ENCODE measurements around the gene ICA1L.

ICA1L gene

DNA sequence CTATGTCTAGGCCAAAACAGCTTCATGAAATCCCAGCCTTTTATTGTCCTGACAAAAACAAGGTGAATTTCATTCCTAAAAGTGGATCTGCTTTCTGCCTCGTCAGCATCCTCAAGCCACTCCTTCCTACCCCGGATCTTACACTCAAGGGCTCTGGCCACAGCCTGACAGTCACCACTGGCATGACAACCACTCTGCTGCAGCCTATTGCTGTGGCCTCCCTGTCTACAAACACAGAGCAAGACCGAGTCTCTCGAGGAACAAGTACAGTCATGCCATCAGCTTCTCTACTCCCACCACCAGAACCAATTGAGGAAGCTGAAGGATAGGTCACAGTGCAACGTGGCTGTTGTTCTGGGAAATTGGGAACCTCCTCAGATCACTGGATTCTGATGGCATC is 106.1 kb downstream of the ICA1L start:
- no peak overlapping the region for H2BK5ac ChIP-seq (ENCODE audit: low read length)
- H3K9me3 ChIP-seq (replicated peaks in 1 of 2; ENCODE audit: control insufficient read depth in 2 of 2, insufficient read depth in 1 of 2, low read depth in 1 of 2, low read length in 2 of 2), result no peaks in the 10 kb centered on the region
- DNase-seq (ENCODE audit: low spot score), result no peak
- no peak overlapping the region for H4K8ac ChIP-seq (ENCODE audit: low read depth, low read length)
- WGBS, 2 donors (ENCODE audit: extremely low coverage in 2 of 2, insufficient read length in 2 of 2, insufficient replicate concordance in 1 of 2), result no CpG with 5 or more reads among the region's 5 CpGs
- no peaks in the 10 kb centered on the region for H3K27me3 ChIP-seq (ENCODE audit: control insufficient read depth in 3 of 3, insufficient read depth in 3 of 3, low read depth in 1 of 3, low read length in 3 of 3)
- H3K79me1 ChIP-seq (ENCODE audit: low read depth, low read length), result no peaks in the 10 kb centered on the region
- no peak overlapping the region for H3K4ac ChIP-seq (ENCODE audit: low read length)
- H2BK12ac ChIP-seq (ENCODE audit: low read length), result no peak overlapping the region
- no peak overlapping the region for H3K4me3 ChIP-seq (ENCODE audit: low read length in 2 of 2)
- H4K91ac ChIP-seq (ENCODE audit: low read depth, low read length, poor library complexity), result no peak overlapping the region
- peaks cover 5 to 65% of the 10 kb centered on the region in 2 donors for H3K36me3 ChIP-seq (replicated peaks in 1 of 2; ENCODE audit: control insufficient read depth in 2 of 2, insufficient read depth in 2 of 2, low read length in 2 of 2)
- no peaks in the 10 kb centered on the region for H3K4me1 ChIP-seq (ENCODE audit: control insufficient read depth in 2 of 2, insufficient read depth in 1 of 2, low read depth in 1 of 2, low read length in 2 of 2)
- H2AFZ ChIP-seq (ENCODE audit: low read length), result no peak overlapping the region
- no peak overlapping the region for H3K4me2 ChIP-seq (ENCODE audit: insufficient read depth, low read length, poor library complexity, severe bottlenecking)
- H3K23ac ChIP-seq (ENCODE audit: low read depth, low read length, poor library complexity), result no peak overlapping the region
- no peak overlapping the region for H3K18ac ChIP-seq (ENCODE audit: low read length)
- no peak overlapping the region for H2BK15ac ChIP-seq (ENCODE audit: low read length)
- no peak overlapping the region for H2AK5ac ChIP-seq (ENCODE audit: low read depth, low read length)
- no peak overlapping the region for H3K9ac ChIP-seq (ENCODE audit: low read depth, low read length, poor library complexity)
- H3K27ac ChIP-seq (replicated peaks; ENCODE audit: low read length), result no peak overlapping the region
- H2BK120ac ChIP-seq (ENCODE audit: low read depth, low read length), result no peak overlapping the region
- no peak overlapping the region for H3K14ac ChIP-seq (ENCODE audit: low read length)

DNA sequence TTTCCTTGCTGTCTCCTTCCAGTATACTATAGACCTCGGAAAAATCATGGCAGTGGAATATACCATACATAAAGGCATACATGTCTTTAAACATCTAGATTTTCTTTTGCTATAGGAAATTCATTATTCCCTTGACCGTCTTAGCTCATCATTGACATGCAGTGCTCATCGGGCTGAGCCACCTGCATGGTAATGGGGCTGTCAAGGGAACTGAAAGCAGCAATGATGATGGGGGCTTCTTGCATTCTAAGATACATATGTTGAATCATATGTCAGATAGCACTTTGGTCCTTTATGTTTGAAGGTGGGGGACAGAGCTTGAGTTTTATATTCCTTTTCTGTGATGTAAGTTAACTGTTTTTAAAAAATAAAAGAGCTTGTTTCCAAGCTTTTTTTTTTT is 106.6 kb downstream of the ICA1L start:
- H3K36me3 ChIP-seq (replicated peaks in 1 of 2; ENCODE audit: control insufficient read depth in 2 of 2, insufficient read depth in 2 of 2, low read length in 2 of 2), result peaks cover 6 to 65% of the 10 kb centered on the region in 2 donors
- no peak overlapping the region for H3K14ac ChIP-seq (ENCODE audit: low read length)
- H3K4ac ChIP-seq (ENCODE audit: low read length), result no peak overlapping the region
- no peak overlapping the region for H3K27ac ChIP-seq (replicated peaks; ENCODE audit: low read length)
- H4K8ac ChIP-seq (ENCODE audit: low read depth, low read length), result no peak overlapping the region
- no peaks in the 10 kb centered on the region for H3K79me1 ChIP-seq (ENCODE audit: low read depth, low read length)
- no peak overlapping the region for H3K18ac ChIP-seq (ENCODE audit: low read length)
- H3K4me1 ChIP-seq (ENCODE audit: control insufficient read depth in 2 of 2, insufficient read depth in 1 of 2, low read depth in 1 of 2, low read length in 2 of 2), result no peaks in the 10 kb centered on the region
- H2AFZ ChIP-seq (ENCODE audit: low read length), result no peak overlapping the region
- no CpG with 5 or more reads among the region's 3 CpGs for WGBS, 2 donors (ENCODE audit: extremely low coverage in 2 of 2, insufficient read length in 2 of 2, insufficient replicate concordance in 1 of 2)
- H2AK5ac ChIP-seq (ENCODE audit: low read depth, low read length), result no peak overlapping the region
- no peak overlapping the region for H2BK12ac ChIP-seq (ENCODE audit: low read length)
- no peaks in the 10 kb centered on the region for H3K27me3 ChIP-seq (ENCODE audit: control insufficient read depth in 3 of 3, insufficient read depth in 3 of 3, low read depth in 1 of 3, low read length in 3 of 3)
- no peaks in the 10 kb centered on the region for H3K9me3 ChIP-seq (replicated peaks in 1 of 2; ENCODE audit: control insufficient read depth in 2 of 2, insufficient read depth in 1 of 2, low read depth in 1 of 2, low read length in 2 of 2)
- H3K23ac ChIP-seq (ENCODE audit: low read depth, low read length, poor library complexity), result no peak overlapping the region
- no peak for DNase-seq (ENCODE audit: low spot score)
- no peak overlapping the region for H3K4me3 ChIP-seq (ENCODE audit: low read length in 2 of 2)
- H2BK120ac ChIP-seq (ENCODE audit: low read depth, low read length), result no peak overlapping the region
- H3K9ac ChIP-seq (ENCODE audit: low read depth, low read length, poor library complexity), result no peak overlapping the region
- H3K4me2 ChIP-seq (ENCODE audit: insufficient read depth, low read length, poor library complexity, severe bottlenecking), result no peak overlapping the region
- H2BK15ac ChIP-seq (ENCODE audit: low read length), result no peak overlapping the region
- H4K91ac ChIP-seq (ENCODE audit: low read depth, low read length, poor library complexity), result no peak overlapping the region
- no peak overlapping the region for H2BK5ac ChIP-seq (ENCODE audit: low read length)

DNA sequence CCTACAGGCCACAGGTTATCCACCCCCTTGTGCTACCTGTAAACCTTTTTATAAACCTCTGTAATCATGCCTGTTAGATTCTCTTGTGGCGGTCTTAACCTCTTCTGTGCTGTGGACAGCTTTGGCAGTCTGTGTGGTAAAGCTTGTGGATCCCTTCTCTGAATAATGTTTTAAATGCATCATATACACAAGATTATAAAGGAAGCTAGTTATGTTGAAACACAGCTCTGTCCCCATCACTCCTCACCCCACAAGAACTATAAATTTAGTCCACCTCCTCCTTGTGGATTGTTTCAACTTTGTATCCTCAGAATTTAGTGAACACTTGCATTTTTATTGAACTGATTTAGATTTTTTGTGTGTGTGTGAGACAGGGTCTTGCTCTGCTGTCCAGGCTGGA is 107.7 kb downstream of the ICA1L start:
- no peak overlapping the region for H4K91ac ChIP-seq (ENCODE audit: low read depth, low read length, poor library complexity)
- H2AFZ ChIP-seq (ENCODE audit: low read length), result no peak overlapping the region
- H3K9ac ChIP-seq (ENCODE audit: low read depth, low read length, poor library complexity), result no peak overlapping the region
- H2AK5ac ChIP-seq (ENCODE audit: low read depth, low read length), result no peak overlapping the region
- H3K27me3 ChIP-seq (ENCODE audit: control insufficient read depth in 3 of 3, insufficient read depth in 3 of 3, low read depth in 1 of 3, low read length in 3 of 3), result no peaks in the 10 kb centered on the region
- H3K27ac ChIP-seq (replicated peaks; ENCODE audit: low read length), result no peak overlapping the region
- no peaks in the 10 kb centered on the region for H3K9me3 ChIP-seq (replicated peaks in 1 of 2; ENCODE audit: control insufficient read depth in 2 of 2, insufficient read depth in 1 of 2, low read depth in 1 of 2, low read length in 2 of 2)
- H2BK120ac ChIP-seq (ENCODE audit: low read depth, low read length), result no peak overlapping the region
- H3K36me3 ChIP-seq (replicated peaks in 1 of 2; ENCODE audit: control insufficient read depth in 2 of 2, insufficient read depth in 2 of 2, low read length in 2 of 2), result peaks cover 6 to 71% of the 10 kb centered on the region in 2 donors
- no peak overlapping the region for H3K4ac ChIP-seq (ENCODE audit: low read length)
- DNase-seq (ENCODE audit: low spot score), result no peak
- H3K14ac ChIP-seq (ENCODE audit: low read length), result no peak overlapping the region
- no peak overlapping the region for H2BK15ac ChIP-seq (ENCODE audit: low read length)
- H3K18ac ChIP-seq (ENCODE audit: low read length), result no peak overlapping the region
- no peak overlapping the region for H2BK12ac ChIP-seq (ENCODE audit: low read length)
- no peak overlapping the region for H3K4me2 ChIP-seq (ENCODE audit: insufficient read depth, low read length, poor library complexity, severe bottlenecking)
- H3K4me3 ChIP-seq (ENCODE audit: low read length in 2 of 2), result no peak overlapping the region
- no peaks in the 10 kb centered on the region for H3K4me1 ChIP-seq (ENCODE audit: control insufficient read depth in 2 of 2, insufficient read depth in 1 of 2, low read depth in 1 of 2, low read length in 2 of 2)
- H3K79me1 ChIP-seq (ENCODE audit: low read depth, low read length), result no peaks in the 10 kb centered on the region
- H3K23ac ChIP-seq (ENCODE audit: low read depth, low read length, poor library complexity), result no peak overlapping the region
- no peak overlapping the region for H2BK5ac ChIP-seq (ENCODE audit: low read length)
- no peak overlapping the region for H4K8ac ChIP-seq (ENCODE audit: low read depth, low read length)
- WGBS, 2 donors (ENCODE audit: extremely low coverage in 2 of 2, insufficient read length in 2 of 2, insufficient replicate concordance in 1 of 2), result no CpG with 5 or more reads among the region's 1 CpG

DNA sequence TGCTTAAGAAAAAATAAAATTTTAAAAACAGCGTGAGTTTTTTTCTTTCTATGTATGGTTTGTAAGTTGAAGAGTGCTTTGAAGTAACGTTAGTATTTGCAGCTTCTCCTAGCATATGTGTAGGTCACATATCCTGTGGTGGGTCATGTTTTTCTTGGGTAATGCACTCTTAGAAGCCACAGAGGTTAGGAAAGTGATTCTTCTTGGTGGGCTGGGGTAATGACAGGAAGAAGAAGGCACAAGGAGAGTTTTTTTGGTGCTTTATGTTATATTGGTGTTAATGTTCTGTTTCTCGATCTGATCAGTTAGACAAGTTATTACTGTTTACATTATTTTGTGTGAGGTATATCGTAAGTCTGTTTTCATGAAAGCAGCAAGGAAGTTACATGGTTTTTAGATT is 109.0 kb downstream of the ICA1L start:
- DNase-seq (ENCODE audit: low spot score), result no peak
- Histone ChIP-seq H3K4me1 (ENCODE audit: control insufficient read depth in 2 of 2, insufficient read depth in 1 of 2, low read depth in 1 of 2, low read length in 2 of 2) (no peaks in the 10 kb centered on the region), H3K9me3 (replicated peaks in 1 of 2; ENCODE audit: control insufficient read depth in 2 of 2, insufficient read depth in 1 of 2, low read depth in 1 of 2, low read length in 2 of 2) (no peaks in the 10 kb centered on the region), H3K4me2 (ENCODE audit: insufficient read depth, low read length, poor library complexity, severe bottlenecking) (no peak overlapping the region), H3K27ac (replicated peaks; ENCODE audit: low read length) (no peak overlapping the region), H4K8ac (ENCODE audit: low read depth, low read length) (no peak overlapping the region), H2BK15ac (ENCODE audit: low read length) (no peak overlapping the region), H3K23ac (ENCODE audit: low read depth, low read length, poor library complexity) (no peak overlapping the region), H2AK5ac (ENCODE audit: low read depth, low read length) (no peak overlapping the region), H3K9ac (ENCODE audit: low read depth, low read length, poor library complexity) (no peak overlapping the region), H2BK12ac (ENCODE audit: low read length) (no peak overlapping the region), H3K18ac (ENCODE audit: low read length) (no peak overlapping the region), H3K36me3 (replicated peaks in 1 of 2; ENCODE audit: control insufficient read depth in 2 of 2, insufficient read depth in 2 of 2, low read length in 2 of 2) (peaks cover 6 to 82% of the 10 kb centered on the region in 2 donors), H3K4ac (ENCODE audit: low read length) (no peak overlapping the region), H3K27me3 (ENCODE audit: control insufficient read depth in 3 of 3, insufficient read depth in 3 of 3, low read depth in 1 of 3, low read length in 3 of 3) (no peaks in the 10 kb centered on the region), H2BK5ac (ENCODE audit: low read length) (no peak overlapping the region), H3K4me3 (ENCODE audit: low read length in 2 of 2) (no peak overlapping the region), H4K91ac (ENCODE audit: low read depth, low read length, poor library complexity) (no peak overlapping the region), H3K79me1 (ENCODE audit: low read depth, low read length) (no peaks in the 10 kb centered on the region), H2BK120ac (ENCODE audit: low read depth, low read length) (no peak overlapping the region), H2AFZ (ENCODE audit: low read length) (no peak overlapping the region), H3K14ac (ENCODE audit: low read length) (no peak overlapping the region)
- WGBS, 2 donors (ENCODE audit: extremely low coverage in 2 of 2, insufficient read length in 2 of 2, insufficient replicate concordance in 1 of 2), result no CpG with 5 or more reads among the region's 4 CpGs
